Panc1 (cell line): ENCODE data around the gene PCLO. TPM values are rescaled to one million over a fixed set of nuclear protein-coding genes. Genes with fewer than 3 reads are reported as not detected.

Source experiments
- ATAC-seq: fragments of 200-7000 bp; cut with Tn5 transposase; 2 replicates; pipeline ENCODE4 v1.9.1; 2020; ENCODE audit warnings: mild to moderate bottlenecking, moderate library complexity
- BruUV-seq: library from RNA; stranded (reverse); fragments of 400-500 nt; replicated peaks from 2 replicates; lab custom pipeline; 2021; lab: Mats Ljungman, UMichigan
- CTCF ChIA-PET: fragments of 300-600 bp; sonication (Branson Sonifier 250); formaldehyde crosslinking; loops from one replicate; lab custom pipeline; 2022; ENCODE audit warnings: antibody characterized with exemption; lab: Charles Lee
- POLR2A ChIA-PET: fragments of 300-600 bp; sonication (Branson Sonifier 250); formaldehyde crosslinking; loops from one replicate; lab custom pipeline; 2022; ENCODE audit warnings: antibody characterized with exemption; lab: Charles Lee
- DNase-seq: peaks from one replicate; pipeline ENCODE4 v3.0.0-alpha.2; 2010; ENCODE audit warnings: low read depth, low spot score
- H3K27ac ChIP-seq: 2 replicates; pipeline ENCODE4 v1.5.1; 2011; ENCODE audit warnings: mild to moderate bottlenecking, low read length, inconsistent platforms
- H3K27me3 ChIP-seq: fragments of 200-500 bp; sonication (Bioruptor generic); 2 replicates; pipeline ENCODE4 v1.6.0; 2014; ENCODE audit warnings: low read length, inconsistent platforms; ENCODE audit not compliant: control insufficient read depth, insufficient read depth
- H3K36me3 ChIP-seq: fragments of 200-500 bp; sonication (Bioruptor generic); 2 replicates; pipeline ENCODE4 v1.5.1; 2014; ENCODE audit warnings: inconsistent platforms, mild to moderate bottlenecking, low read length, moderate library complexity; ENCODE audit not compliant: control insufficient read depth, insufficient read depth
- H3K4me1 ChIP-seq: 2 replicates; pipeline ENCODE4 v1.5.1; 2011; ENCODE audit warnings: inconsistent platforms, mild to moderate bottlenecking, low read length, moderate library complexity; ENCODE audit not compliant: control insufficient read depth, insufficient read depth
- H3K4me3 ChIP-seq, 2 experiments: 2 replicates each; pipeline ENCODE4 v1.5.1; 2011 to 2012; ENCODE audit warnings: low read depth in 2 of 2, low read length in 2 of 2, mild to moderate bottlenecking in 2 of 2, inconsistent platforms in 1 of 2, moderate library complexity in 1 of 2
- H3K9me3 ChIP-seq: fragments of 200-500 bp; sonication (Bioruptor generic); 2 replicates; pipeline ENCODE4 v1.5.1; 2014; ENCODE audit warnings: low read depth, mild to moderate bottlenecking, inconsistent platforms, low read length, moderate library complexity; ENCODE audit not compliant: control insufficient read depth, insufficient read depth
- POLR2AphosphoS5 ChIP-seq: IDR thresholded peaks from 2 replicates; pipeline ENCODE4 v1.6.1; 2012; ENCODE audit warnings: mild to moderate bottlenecking, low read depth, low read length, moderate library complexity
- SIN3A ChIP-seq: IDR thresholded peaks from 2 replicates; pipeline ENCODE4 v1.6.1; 2012; ENCODE audit warnings: low read depth, mild to moderate bottlenecking, low read length, moderate library complexity, borderline replicate concordance; ENCODE audit not compliant: insufficient read depth
- TCF7L2 ChIP-seq: IDR thresholded peaks from 2 replicates; pipeline ENCODE4 v1.6.1; 2011; ENCODE audit warnings: mild to moderate bottlenecking, low read depth, low read length, inconsistent platforms
- in situ Hi-C: cut with HindIII; loops from 2 replicates; pipeline ENCODE4 v1.10.0; 2016; ENCODE audit warnings: low sequenced_read_pairs, low pct_unique_long_range_greater_than_20kb
- intact Hi-C: fragments of 100-400 bp; cut with micrococcal nuclease; formaldehyde crosslinking; loops from one replicate; pipeline ENCODE4 v1.10.0; 2022; ENCODE audit not compliant: unreplicated experiment
- total RNA-seq: library from RNA; stranded (reverse); gene quantifications from one replicate; pipeline ENCODE4 v1.2.1, GENCODE V29; 2021; ENCODE audit not compliant: unreplicated experiment
- TF ChIP-seq, protein P1 (sequence below), 2 experiments: IDR thresholded peaks; 2 replicates each; pipeline ENCODE4 v1.6.1; 2011 to 2012; ENCODE audit warnings: low read depth in 2 of 2, control low read depth in 1 of 2, low read length in 1 of 2, mild to moderate bottlenecking in 1 of 2, moderate library complexity in 1 of 2; ENCODE audit not compliant: insufficient read depth in 1 of 2
- TF ChIP-seq, protein P2 (sequence below): fragments of 450-650 bp; IDR thresholded peaks from 2 replicates; pipeline ENCODE4 v1.5.1; 2017; ENCODE audit warnings: mild to moderate bottlenecking

PCLO gene
- total RNA-seq, 1 experiment from 2014 or later, result 1.1 TPM

DNA sequence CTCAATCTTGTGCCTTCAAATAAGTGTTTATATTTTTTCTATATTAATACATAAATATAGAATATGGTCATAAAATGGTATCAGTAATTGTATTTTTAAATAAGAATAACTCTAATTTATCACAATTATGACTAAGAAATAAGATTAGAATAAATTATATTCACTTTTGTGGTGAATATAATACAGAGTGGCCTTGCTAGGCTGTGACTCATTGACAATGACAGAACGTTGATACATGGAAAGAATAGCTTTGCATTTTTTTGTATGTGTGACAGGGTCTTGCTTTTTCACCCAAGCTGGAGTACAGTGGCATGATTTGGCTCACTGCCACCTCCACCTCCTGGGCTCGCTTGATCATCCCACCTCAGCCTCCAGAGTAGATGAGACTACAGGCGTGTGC is 47.8 kb upstream of the PCLO start:
- in situ Hi-C loops (no loop called here), intact Hi-C loops (no loop called here)
- Histone ChIP-seq H3K27me3 (no peaks in the 10 kb centered on the region), H3K4me1 (no peaks in the 10 kb centered on the region), H3K9me3 (no peaks in the 10 kb centered on the region), H3K4me3 (no peak overlapping the region), H3K27ac (no peak overlapping the region), H3K36me3 (no peaks in the 10 kb centered on the region)
- no peak for TF ChIP-seq SIN3A
- TF ChIP-seq, protein P1, sequence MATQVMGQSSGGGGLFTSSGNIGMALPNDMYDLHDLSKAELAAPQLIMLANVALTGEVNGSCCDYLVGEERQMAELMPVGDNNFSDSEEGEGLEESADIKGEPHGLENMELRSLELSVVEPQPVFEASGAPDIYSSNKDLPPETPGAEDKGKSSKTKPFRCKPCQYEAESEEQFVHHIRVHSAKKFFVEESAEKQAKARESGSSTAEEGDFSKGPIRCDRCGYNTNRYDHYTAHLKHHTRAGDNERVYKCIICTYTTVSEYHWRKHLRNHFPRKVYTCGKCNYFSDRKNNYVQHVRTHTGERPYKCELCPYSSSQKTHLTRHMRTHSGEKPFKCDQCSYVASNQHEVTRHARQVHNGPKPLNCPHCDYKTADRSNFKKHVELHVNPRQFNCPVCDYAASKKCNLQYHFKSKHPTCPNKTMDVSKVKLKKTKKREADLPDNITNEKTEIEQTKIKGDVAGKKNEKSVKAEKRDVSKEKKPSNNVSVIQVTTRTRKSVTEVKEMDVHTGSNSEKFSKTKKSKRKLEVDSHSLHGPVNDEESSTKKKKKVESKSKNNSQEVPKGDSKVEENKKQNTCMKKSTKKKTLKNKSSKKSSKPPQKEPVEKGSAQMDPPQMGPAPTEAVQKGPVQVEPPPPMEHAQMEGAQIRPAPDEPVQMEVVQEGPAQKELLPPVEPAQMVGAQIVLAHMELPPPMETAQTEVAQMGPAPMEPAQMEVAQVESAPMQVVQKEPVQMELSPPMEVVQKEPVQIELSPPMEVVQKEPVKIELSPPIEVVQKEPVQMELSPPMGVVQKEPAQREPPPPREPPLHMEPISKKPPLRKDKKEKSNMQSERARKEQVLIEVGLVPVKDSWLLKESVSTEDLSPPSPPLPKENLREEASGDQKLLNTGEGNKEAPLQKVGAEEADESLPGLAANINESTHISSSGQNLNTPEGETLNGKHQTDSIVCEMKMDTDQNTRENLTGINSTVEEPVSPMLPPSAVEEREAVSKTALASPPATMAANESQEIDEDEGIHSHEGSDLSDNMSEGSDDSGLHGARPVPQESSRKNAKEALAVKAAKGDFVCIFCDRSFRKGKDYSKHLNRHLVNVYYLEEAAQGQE (IDR thresholded peaks at IDR 0.05; ENCODE audit: insufficient read depth in 1 of 2, low read depth in 2 of 2, low read length in 1 of 2), result no peak
- no peak for TF ChIP-seq TCF7L2
- no peak for TF ChIP-seq POLR2AphosphoS5
- TF ChIP-seq, protein P2, sequence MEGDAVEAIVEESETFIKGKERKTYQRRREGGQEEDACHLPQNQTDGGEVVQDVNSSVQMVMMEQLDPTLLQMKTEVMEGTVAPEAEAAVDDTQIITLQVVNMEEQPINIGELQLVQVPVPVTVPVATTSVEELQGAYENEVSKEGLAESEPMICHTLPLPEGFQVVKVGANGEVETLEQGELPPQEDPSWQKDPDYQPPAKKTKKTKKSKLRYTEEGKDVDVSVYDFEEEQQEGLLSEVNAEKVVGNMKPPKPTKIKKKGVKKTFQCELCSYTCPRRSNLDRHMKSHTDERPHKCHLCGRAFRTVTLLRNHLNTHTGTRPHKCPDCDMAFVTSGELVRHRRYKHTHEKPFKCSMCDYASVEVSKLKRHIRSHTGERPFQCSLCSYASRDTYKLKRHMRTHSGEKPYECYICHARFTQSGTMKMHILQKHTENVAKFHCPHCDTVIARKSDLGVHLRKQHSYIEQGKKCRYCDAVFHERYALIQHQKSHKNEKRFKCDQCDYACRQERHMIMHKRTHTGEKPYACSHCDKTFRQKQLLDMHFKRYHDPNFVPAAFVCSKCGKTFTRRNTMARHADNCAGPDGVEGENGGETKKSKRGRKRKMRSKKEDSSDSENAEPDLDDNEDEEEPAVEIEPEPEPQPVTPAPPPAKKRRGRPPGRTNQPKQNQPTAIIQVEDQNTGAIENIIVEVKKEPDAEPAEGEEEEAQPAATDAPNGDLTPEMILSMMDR, result no peak
- ATAC-seq, result no peak
- POLR2A ChIA-PET, result no interaction called here
- CTCF ChIA-PET, result no interaction called here
- no peak for DNase-seq
- BruUV-seq, result no TSS peak

DNA sequence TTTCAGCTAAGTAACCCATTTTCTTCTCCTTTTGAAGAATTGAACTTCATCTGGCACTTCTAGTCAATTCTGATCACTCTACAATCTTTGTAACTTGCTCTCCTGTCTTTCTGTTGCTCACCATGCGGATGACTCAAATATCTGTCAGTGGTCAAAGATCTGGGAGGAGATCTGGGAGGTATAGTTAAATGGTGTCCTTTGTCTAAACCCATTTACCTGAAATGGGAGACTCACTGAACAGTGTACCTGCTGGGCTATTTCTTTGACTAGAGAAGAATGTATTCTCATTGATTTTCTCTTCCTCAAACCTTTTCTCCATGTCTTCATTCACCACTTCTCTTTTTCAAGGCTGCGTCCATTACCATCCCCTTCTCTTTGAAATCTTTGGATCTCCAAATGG is 42.0 kb upstream of the PCLO start:
- Histone ChIP-seq H3K36me3 (no peaks in the 10 kb centered on the region), H3K4me3 (no peak overlapping the region), H3K4me1 (no peaks in the 10 kb centered on the region), H3K27me3 (no peaks in the 10 kb centered on the region), H3K9me3 (no peaks in the 10 kb centered on the region), H3K27ac (no peak overlapping the region)
- no peak for DNase-seq
- in situ Hi-C loops (no loop called here), intact Hi-C loops (no loop called here)
- TF ChIP-seq SIN3A, result no peak
- TF ChIP-seq, protein P2, result no peak
- TF ChIP-seq TCF7L2, result no peak
- no peak for TF ChIP-seq POLR2AphosphoS5
- TF ChIP-seq, protein P1 (IDR thresholded peaks at IDR 0.05; ENCODE audit: insufficient read depth in 1 of 2, low read depth in 2 of 2, low read length in 1 of 2), result no peak
- no peak for ATAC-seq
- BruUV-seq, result no TSS peak
- CTCF ChIA-PET, result no interaction called here
- POLR2A ChIA-PET, result no interaction called here
